B cell (primary cell): Measurements from ENCODE around the gene LRRC8E. TPM values are rescaled to one million over a fixed set of nuclear protein-coding genes. Genes with fewer than 3 reads are reported as not detected.

Experiments used
- ATAC-seq: fragments of 200-7000 bp; cut with Tn5 transposase; one replicate; pipeline ENCODE4 v1.10.0; 2021; ENCODE audit warnings: low read depth, mild to moderate bottlenecking, moderate number of reproducible peaks, moderate library complexity
- CTCF ChIA-PET: fragments of 350-600 bp; sonication (Branson Sonifier 250); formaldehyde crosslinking; loops from one replicate; lab custom pipeline; 2021; ENCODE audit warnings: antibody characterized with exemption, inconsistent platforms; lab: Charles Lee
- POLR2A ChIA-PET: fragments of 350-600 bp; sonication (Branson Sonifier 250); formaldehyde crosslinking; loops from one replicate; lab custom pipeline; 2021; ENCODE audit warnings: antibody characterized with exemption; lab: Charles Lee
- DNase-seq: peaks from one replicate; pipeline ENCODE4 v3.0.0; 2013
- H2AFZ ChIP-seq: 2 replicates; pipeline ENCODE4 v1.6.1; 2012; ENCODE audit warnings: mild to moderate bottlenecking, low read depth, low read length; ENCODE audit not compliant: insufficient read depth, poor library complexity, severe bottlenecking
- H3K27ac ChIP-seq, 2 donors: 1 replicate in 1 of 2; 2 replicates in 1 of 2; pipeline ENCODE4 v1.5.1; 2012 to 2013; ENCODE audit warnings: low read length in 2 of 2, mild to moderate bottlenecking in 2 of 2, moderate library complexity in 1 of 2
- H3K27me3 ChIP-seq, 4 experiments: fragments of 200-600 bp in 1 of 4; sonication (generic) in 1 of 4; replicated peaks in 1 of 4; 1 replicate in 2 of 4; 2 replicates in 2 of 4; pipeline versions ENCODE4 v1.6.1 to v1.7.0; 2013 to 2016; ENCODE audit warnings: low read length in 3 of 4, mild to moderate bottlenecking in 2 of 4, mixed read lengths in 1 of 4, moderate library complexity in 1 of 4; ENCODE audit not compliant: insufficient read depth in 4 of 4, control insufficient read depth in 3 of 4; ENCODE audit errors: control extremely low read depth in 1 of 4
- H3K36me3 ChIP-seq, 2 experiments: replicated peaks in 1 of 2; 1 replicate in 1 of 2; 2 replicates in 1 of 2; pipeline versions ENCODE4 v1.6.1 to v1.7.1; 2013; ENCODE audit warnings: low read length in 1 of 2; ENCODE audit not compliant: insufficient read depth in 2 of 2, control insufficient read depth in 1 of 2; ENCODE audit errors: control extremely low read depth in 1 of 2, extremely low read depth in 1 of 2
- H3K4me1 ChIP-seq, 2 donors: fragments of 200-600 bp in 1 of 2; sonication (generic) in 1 of 2; 1 replicate in 1 of 2; 2 replicates in 1 of 2; pipeline versions ENCODE4 v1.5.1 to v1.6.1; 2013 to 2017; ENCODE audit warnings: low read length in 2 of 2; ENCODE audit not compliant: control insufficient read depth in 2 of 2, insufficient read depth in 2 of 2
- H3K4me2 ChIP-seq: replicated peaks from 2 replicates; pipeline ENCODE3; 2012; ENCODE audit warnings: mild to moderate bottlenecking, low read depth, low read length; ENCODE audit not compliant: poor library complexity, severe bottlenecking
- H3K4me3 ChIP-seq, 5 experiments: fragments of 200-600 bp in 1 of 5; sonication (generic) in 1 of 5; 1 replicate in 3 of 5; 2 replicates in 2 of 5; pipeline versions ENCODE4 v1.5.1 to v1.7.0; 2011 to 2016; ENCODE audit warnings: low read length in 4 of 5, mild to moderate bottlenecking in 4 of 5, low read depth in 2 of 5, control low read depth in 1 of 5, moderate library complexity in 1 of 5; ENCODE audit not compliant: insufficient read depth in 1 of 5; ENCODE audit errors: control extremely low read depth in 1 of 5, extremely low read depth in 1 of 5
- H3K79me2 ChIP-seq: fragments of 200-600 bp; sonication (generic); one replicate; pipeline ENCODE4 v1.6.0; 2016; ENCODE audit warnings: low read length; ENCODE audit not compliant: control insufficient read depth, insufficient read depth
- H3K9ac ChIP-seq: fragments of 200-600 bp; sonication (generic); 2 replicates; pipeline ENCODE4 v1.6.1; 2017; ENCODE audit warnings: mild to moderate bottlenecking, low read length, moderate library complexity
- H3K9me3 ChIP-seq, 3 donors: one replicate each; pipeline versions ENCODE4 v1.6.1 to v1.7.1; 2013; ENCODE audit warnings: low read length in 2 of 3; ENCODE audit not compliant: control insufficient read depth in 2 of 3, insufficient read depth in 1 of 3; ENCODE audit errors: control extremely low read depth in 1 of 3
- H4K20me1 ChIP-seq: 2 replicates; pipeline ENCODE4 v1.6.0; 2012; ENCODE audit warnings: mild to moderate bottlenecking, low read length; ENCODE audit not compliant: insufficient read depth, control insufficient read depth, poor library complexity, severe bottlenecking
- H3K27ac Mint-ChIP-seq: one replicate; pipeline ENCODE4 v1.8.0; 2021; ENCODE audit warnings: mixed read lengths
- H3K27me3 Mint-ChIP-seq: one replicate; pipeline ENCODE4 v1.8.0; 2021; ENCODE audit warnings: mixed read lengths
- H3K4me1 Mint-ChIP-seq: one replicate; pipeline ENCODE4 v1.8.0; 2021; ENCODE audit warnings: mixed read lengths
- H3K4me3 Mint-ChIP-seq: one replicate; pipeline ENCODE4 v1.8.0; 2021; ENCODE audit warnings: mixed read lengths
- H3K9me3 Mint-ChIP-seq: one replicate; pipeline ENCODE4 v1.8.0; 2022; ENCODE audit warnings: mixed read lengths; ENCODE audit not compliant: insufficient read depth
- CTCF ChIP-seq: fragments of 200-600 bp; IDR thresholded peaks from one replicate; pipeline ENCODE4 v1.8.0; 2022; ENCODE audit warnings: antibody characterized with exemption, mild to moderate bottlenecking
- EZH2 ChIP-seq: IDR thresholded peaks from 2 replicates; pipeline ENCODE4 v1.6.1; 2012; ENCODE audit warnings: borderline replicate concordance, low read depth, mild to moderate bottlenecking, moderate library complexity, low read length; ENCODE audit not compliant: insufficient read depth, poor library complexity, severe bottlenecking
- WGBS: methylation state at CpG from one replicate; pipeline ENCODE4 v1.1.5; 2013; ENCODE audit warnings: missing lambda C conversion rate; ENCODE audit not compliant: insufficient coverage; 5-methylcytosine and 5-hydroxymethylcytosine counted together
- intact Hi-C: fragments of 100-400 bp; cut with micrococcal nuclease; formaldehyde crosslinking; loops from one replicate; pipeline ENCODE4 v1.10.0; 2022
- polyA plus RNA-seq: library from polyadenylated mRNA; depleted of rRNA; stranded (reverse); fragments of >200 nt; gene quantifications from 2 replicates; pipeline ENCODE4 v1.2.3, GENCODE V29; 2012
- total RNA-seq, 2 donors: library from RNA; stranded (reverse); fragments of 120-200 nt in 1 of 2; gene quantifications; 1 replicate in 1 of 2; 2 replicates in 1 of 2; pipeline versions ENCODE4 v1.2.3 to v1.2.4, GENCODE V29; 2013 to 2022

The LRRC8E gene
- total and polyA plus RNA-seq, 2 donors (not counting 1 experiment from before 2014, with no cell fraction given): not detected

GRCh38 chr19:7911508-7912143, 23.3 kb downstream of the LRRC8E start:
- Mint-ChIP-seq H3K4me1 (peaks cover 7% of the 10 kb centered on the region), H3K4me3 (no peak overlapping the region), H3K27me3 (peaks cover 9% of the 10 kb centered on the region), H3K27ac (no peak overlapping the region), H3K9me3 (no peaks in the 10 kb centered on the region)
- intact Hi-C loops: no loop called here
- H3K79me2 ChIP-seq: peaks cover 16% of the 10 kb centered on the region
- peaks cover 0 to 19% (median 9%) of the 10 kb centered on the region in 4 experiments for H3K27me3 ChIP-seq
- no peak overlapping the region for H3K4me2 ChIP-seq
- H3K27ac ChIP-seq: no peak overlapping the region
- ChIA-PET POLR2A (interaction anchor here (0.6 to 1.1 kb wide), 3 partner anchors 8 to 19 kb away, joined by 3 to 11 read pairs (median 3); partner anchors contain the start of gene SNAPC2), CTCF (no interaction called here)
- H3K36me3 ChIP-seq: peaks cover 3 to 31% of the 10 kb centered on the region in 2 experiments
- H3K9ac ChIP-seq: no peak overlapping the region
- peaks cover 11 to 14% of the 10 kb centered on the region in 2 donors for H3K4me1 ChIP-seq
- H4K20me1 ChIP-seq: peaks cover 81% of the 10 kb centered on the region
- WGBS: 97% methylated on average over 18 of the region's 18 CpGs
- TF ChIP-seq CTCF (no peak), EZH2 (no peak)
- H2AFZ ChIP-seq: no peak overlapping the region
- H3K4me3 ChIP-seq: no peak overlapping the region
- DNase-seq (no peak), ATAC-seq (no peak)
- H3K9me3 ChIP-seq: peaks cover 0 to 8% (median 0%) of the 10 kb centered on the region in 3 donors

GRCh38 chr19:7912144-7912696, 23.9 kb downstream of the LRRC8E start:
- no peak overlapping the region for H3K4me3 Mint-ChIP-seq
- Histone ChIP-seq H3K9me3 (peaks cover 0 to 11% (median 0%) of the 10 kb centered on the region in 3 donors), H3K9ac (no peak overlapping the region), H3K36me3 (peaks cover 3 to 31% of the 10 kb centered on the region in 2 experiments), H3K4me2 (no peak overlapping the region), H3K79me2 (peaks cover 10% of the 10 kb centered on the region), H4K20me1 (peaks cover 80% of the 10 kb centered on the region), H3K4me3 (no peak overlapping the region), H3K27ac (no peak overlapping the region), H3K4me1 (peaks cover 16 to 20% of the 10 kb centered on the region in 2 donors), H3K27me3 (peaks cover 0 to 23% (median 11%) of the 10 kb centered on the region in 4 experiments), H2AFZ (no peak overlapping the region)
- TF ChIP-seq EZH2 (no peak), CTCF (no peak)
- DNase-seq (no peak), ATAC-seq (no peak)
- CTCF ChIA-PET: no interaction called here
- 97% methylated on average over 22 of the region's 31 CpGs for WGBS
- no peak overlapping the region for H3K27ac Mint-ChIP-seq
- peaks cover 9% of the 10 kb centered on the region for H3K27me3 Mint-ChIP-seq
- no peaks in the 10 kb centered on the region for H3K9me3 Mint-ChIP-seq
- H3K4me1 Mint-ChIP-seq: peaks cover 11% of the 10 kb centered on the region
- intact Hi-C loops: no loop called here
- POLR2A ChIA-PET: interaction anchor here (0.6 to 1.1 kb wide), 3 partner anchors 7 to 18 kb away, joined by 3 to 11 read pairs (median 3); partner anchors contain the start of gene SNAPC2
